ENCODE results near the gene LDLRAD4.
"Not testable (repeated sequence)": the region's sequence is repeated elsewhere in the genome, so short reads cannot be mapped to it uniquely, and the experiment has no call there.

LDLRAD4 gene

DNA sequence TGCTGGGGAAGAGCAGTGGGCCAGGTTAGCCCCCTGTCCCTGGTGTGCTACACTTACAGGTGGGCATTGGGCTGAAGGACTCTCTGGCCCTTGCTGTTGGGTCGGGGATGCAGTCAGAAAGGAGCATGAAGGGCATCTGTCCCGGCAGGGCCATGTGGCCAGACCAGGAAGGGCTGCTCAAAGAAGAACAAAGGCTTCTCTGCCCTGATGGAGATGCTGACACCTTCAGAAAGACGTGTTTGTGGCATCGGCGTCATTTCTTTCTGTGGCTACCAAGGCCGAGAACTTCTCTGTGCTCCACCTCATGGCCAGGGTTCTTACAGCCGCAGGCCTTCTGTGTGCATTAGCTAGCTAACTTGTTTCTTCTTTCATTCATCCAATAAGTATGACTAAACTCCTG is 268.7 kb downstream of the LDLRAD4 start:
- no peak for DNase-seq (ENCODE audit: low read depth)

DNA sequence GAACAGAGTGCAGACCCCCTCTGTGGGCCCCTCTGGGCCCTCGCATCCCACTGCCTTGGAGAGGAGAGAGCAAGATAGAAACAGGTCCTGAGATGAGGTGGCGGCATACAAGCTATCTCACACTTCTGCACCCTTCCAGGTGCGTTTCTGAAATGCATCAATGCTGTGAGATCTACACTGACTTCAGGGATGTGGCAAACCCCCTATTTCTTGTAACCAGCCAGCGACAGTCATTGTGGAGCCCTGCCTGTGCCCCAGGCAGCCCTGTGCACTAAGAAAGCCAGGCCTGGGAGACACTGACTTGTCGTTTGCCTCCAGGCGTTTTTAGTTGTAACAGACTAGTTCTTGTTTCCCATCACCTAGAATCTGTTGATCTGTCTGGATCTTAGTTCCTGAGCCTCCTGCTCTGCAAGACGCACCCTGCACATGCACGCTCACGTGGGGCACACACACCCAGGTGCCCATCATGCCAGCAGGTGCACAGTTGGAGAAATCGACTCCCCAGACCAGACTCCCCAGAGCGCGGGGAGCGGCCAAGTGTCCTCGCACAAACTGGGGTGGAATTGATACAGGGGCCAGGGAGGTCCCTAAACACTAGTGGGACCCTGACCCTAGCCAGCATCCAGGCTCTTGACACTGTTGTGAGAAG is 269.8 kb downstream of the LDLRAD4 start:
- DNase-seq (ENCODE audit: low read depth): no peak

DNA sequence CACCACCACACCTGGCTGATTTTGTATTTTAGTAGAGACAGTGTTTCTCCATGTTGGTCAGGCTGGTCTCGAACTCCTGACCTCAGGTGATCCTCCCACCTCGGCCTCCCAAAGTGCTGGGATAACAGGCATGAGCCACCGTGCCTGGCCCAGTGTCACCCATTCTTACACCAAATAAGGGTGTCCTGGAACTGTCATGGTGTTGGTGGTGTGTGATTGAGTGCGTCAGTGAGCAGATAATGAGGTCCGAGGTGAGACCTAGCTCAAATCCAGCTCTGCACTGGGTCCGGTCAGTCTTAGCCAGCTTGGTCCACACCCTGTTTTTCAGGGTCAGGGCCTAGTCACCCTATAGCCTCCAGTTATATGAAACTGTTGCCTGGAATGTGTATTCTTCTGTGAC is 270.7 kb downstream of the LDLRAD4 start:
- not testable (repeated sequence) for DNase-seq (ENCODE audit: low read depth)

DNA sequence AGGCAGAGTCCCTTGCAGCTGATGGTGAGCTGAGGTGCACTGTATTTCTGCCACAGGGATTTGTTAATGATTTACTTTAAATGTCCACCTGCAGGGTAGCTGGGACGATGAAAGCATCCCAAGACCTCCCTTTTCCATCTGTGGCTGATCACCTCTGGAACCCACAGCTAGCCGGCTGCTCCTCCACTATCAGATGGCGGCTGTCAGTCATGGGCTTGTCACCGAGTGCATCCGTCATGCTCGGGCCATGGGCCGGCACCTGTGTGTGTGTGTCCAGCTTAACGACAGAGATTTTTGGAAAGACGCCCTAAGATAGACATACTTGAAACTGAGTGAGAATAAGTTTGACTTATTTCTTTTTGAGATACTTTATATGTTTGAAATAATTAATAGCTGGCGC is 272.6 kb downstream of the LDLRAD4 start:
- DNase-seq (ENCODE audit: low read depth): no peak

DNA sequence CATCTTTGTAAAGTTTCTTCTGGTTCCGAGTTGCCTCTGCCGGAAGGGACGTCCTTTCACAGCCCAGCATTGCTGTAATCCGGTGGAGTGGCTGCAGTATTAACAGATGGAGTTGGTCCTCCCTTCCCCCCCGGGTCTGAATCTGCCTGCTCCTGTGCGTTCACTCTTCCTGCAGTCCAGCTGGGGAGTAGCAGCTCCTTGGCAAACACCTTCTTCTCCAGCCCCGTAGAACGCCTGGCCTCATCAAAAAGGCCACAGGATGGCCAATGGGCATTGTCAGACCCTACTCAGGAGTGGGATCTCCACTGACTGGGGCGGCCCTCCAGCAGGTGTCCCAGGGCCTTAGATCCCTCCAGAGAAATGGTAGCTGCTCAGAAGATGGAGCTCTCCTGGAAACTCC is 273.8 kb downstream of the LDLRAD4 start:
- DNase-seq (ENCODE audit: low read depth): no peak

DNA sequence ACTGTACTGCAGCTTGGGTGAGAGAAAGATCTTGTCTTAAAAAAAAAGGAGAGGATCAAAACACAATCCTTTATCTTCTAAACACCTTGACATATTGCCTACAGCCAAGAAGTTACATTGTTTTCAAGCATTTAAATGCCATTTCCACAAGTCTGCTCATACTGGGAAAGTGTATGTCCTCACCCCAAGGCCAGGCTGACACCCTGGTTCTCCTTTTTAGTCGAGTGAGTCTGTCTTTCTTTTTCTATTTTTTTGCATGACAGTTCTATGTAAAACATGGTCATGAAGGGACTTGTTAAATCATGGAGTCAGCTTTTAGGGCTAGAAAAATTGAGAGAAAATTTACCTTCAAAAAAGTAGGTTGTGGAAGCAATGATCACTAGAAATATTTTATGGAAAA is 274.5 kb downstream of the LDLRAD4 start:
- DNase-seq (ENCODE audit: low read depth): no peak

DNA sequence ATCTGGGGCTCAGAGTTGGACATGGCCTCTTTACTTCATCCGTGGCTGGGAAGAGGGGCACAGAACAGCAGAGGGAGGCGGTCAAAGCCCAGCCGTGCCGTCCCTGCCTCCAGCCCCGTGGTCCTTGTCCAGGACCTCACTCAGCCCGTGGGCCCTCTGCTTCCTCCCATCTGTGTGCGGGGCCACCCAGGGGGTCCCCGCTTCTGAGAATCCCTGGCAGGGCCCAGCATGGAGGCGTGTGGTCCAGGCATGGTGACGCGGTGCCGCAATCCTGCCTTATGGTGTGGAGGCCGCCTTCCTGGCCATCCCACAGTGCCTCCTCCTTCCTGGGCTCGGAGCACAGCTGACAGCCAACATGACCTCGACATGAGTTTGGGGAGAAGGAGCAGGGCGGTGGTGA is 275.2 kb downstream of the LDLRAD4 start:
- DNase-seq (ENCODE audit: low read depth): no peak

DNA sequence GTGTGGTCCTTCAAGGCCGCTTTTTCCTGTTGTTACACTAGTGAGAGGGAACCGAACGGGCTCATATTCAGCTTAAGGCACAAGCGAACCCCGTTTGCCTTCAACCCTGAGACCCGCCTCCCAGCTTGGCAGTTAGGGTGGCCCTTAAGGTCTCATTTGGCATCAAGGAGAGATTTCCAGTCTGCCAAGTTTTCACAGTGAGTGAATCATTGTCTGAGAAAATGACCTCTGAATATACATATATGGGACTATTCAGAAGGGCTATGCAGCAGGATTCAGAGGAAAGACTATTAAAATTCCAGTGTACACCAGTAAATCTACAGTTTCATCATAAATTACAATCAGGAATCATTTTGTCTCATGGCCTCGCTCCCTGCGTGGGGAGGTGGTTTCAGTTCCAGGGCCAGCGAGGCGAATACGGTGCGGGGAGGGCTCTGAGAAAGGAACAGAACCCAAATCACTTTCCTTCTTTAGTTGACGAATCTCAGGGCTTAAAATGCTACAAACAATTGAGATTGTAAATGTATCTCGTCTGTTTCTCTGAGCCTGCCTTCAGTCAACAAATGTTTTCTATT is 276.4 kb downstream of the LDLRAD4 start:
- no peak for DNase-seq (ENCODE audit: low read depth)

DNA sequence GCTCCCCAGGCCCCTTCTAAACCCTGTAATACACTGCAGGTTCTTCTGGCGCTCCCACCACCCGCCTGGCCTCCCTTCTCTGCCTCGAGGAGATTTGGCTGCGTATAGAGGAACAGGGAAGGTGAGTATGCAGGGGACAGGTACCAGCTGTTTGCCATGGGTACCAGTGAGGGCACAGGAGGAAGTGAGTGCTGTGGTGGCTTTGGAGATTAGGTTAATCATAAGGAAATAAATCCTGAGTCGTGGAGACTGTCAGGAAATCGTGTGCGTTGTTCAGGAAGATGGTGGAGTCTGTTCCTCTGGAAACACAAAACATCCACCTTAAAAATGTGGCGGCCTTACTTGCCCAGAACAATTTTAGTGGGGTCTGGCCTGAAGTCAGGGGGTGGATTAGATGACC is 277.4 kb downstream of the LDLRAD4 start:
- DNase-seq (ENCODE audit: low read depth): no peak

DNA sequence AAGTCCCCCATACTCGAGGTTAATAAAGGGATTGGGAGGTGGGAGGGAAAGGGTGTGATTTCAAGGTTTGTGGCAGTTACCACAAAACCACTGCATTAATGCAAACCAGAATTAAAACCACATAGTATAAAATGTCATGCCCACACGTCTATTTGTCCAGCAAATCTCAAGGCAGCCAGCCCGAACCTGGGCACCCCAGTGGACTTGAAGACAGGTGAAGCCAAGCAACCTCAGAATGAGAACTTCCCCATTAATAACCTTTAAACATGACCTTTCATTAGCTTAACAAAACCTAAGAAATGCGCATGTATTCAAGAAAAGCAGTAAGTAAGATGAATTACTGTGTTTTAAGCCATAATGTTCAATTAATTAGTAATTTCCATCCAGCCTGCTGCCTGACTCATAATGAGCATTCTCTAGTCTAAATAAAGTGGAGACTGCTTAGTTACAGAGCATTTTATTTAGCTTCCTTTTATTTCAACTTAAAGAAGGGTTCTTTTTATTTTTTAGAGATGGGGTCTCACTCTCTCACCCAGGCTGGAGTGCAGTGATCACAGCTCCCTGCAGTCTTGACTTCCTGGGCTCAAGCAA is 278.2 kb downstream of the LDLRAD4 start:
- no peak for DNase-seq (ENCODE audit: low read depth)

DNA sequence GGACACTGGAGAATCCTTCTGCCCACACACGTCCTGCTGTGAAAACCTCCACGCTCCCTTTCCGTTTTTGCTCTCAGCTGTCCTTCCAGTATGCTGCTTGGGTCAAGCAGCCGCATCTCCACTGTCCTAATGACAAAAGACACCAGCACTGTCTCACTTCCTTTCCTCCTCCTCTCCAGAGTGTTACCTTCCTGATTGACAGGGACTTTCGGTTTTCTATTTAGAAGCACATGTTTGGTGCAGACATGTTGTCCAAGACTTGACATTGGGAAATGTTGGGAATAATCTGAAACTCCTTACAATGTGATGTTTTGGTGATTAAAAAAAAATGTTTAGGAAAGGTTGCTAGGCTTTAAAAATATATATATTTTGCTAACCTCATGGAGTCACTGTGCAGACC is 281.2 kb downstream of the LDLRAD4 start:
- DNase-seq (ENCODE audit: low read depth): no peak

DNA sequence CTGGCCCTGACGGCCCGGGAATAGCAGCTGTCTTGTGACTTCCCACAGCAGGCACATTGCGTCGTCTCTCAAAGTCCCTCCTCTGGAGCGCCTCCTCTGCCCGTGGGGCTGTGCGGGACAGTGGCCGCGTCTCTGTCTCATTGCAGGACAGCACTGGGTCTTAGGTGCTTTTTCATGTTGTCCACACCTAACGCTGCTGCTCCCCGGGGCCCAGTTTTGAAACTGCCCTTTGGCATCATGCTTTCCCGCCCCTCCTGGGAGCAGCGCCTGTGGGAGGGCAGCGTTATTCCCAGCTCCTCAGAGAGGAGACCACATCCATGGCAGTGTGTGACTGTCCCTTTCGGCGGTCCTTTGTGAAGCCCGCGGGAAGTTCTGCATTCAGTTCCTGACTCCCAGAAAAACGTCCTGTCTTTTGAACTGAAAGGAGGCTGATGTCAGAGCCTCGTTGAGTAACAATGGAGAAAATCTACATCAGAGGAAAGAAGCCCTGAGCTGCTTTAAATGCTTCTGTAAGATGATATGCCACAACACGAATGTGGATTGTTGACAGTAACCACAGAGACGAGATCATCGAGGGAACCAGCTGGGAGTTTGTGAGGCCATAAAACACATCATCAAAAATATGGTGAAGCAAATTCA is 281.8 kb downstream of the LDLRAD4 start:
- no peak for DNase-seq (ENCODE audit: low read depth)

DNA sequence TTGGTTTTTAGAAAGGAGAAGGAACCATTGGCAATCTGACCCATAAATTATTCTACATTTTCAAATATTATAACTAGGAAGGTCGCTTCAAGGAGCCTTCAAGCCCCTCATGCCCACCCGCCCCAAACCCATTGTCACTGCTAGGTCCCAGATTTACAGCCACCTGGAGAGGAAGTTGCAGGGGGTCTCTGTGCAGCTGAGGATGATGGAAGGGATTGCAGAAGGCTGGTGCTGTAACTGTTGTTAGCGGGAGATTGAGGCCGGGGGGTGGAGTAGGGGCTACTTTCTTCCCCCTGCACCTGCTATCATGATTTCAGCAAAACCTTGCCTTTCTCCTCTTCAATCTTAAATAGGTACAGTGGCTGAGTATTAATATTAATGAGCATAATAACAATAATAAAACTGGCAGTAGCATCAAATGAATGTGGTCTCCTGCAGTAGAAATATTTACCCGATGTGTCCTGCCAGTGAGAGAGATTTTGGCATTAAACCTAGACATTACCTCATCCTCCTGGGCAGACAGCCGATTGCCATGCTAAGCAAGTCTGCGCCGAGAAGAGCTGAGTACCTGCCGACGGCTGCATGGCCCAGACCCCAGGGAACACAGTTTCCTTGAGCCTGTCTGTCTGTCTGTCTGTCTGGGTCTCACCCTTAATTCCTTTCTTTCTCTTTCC is 282.4 kb downstream of the LDLRAD4 start:
- no peak for DNase-seq (ENCODE audit: low read depth)

DNA sequence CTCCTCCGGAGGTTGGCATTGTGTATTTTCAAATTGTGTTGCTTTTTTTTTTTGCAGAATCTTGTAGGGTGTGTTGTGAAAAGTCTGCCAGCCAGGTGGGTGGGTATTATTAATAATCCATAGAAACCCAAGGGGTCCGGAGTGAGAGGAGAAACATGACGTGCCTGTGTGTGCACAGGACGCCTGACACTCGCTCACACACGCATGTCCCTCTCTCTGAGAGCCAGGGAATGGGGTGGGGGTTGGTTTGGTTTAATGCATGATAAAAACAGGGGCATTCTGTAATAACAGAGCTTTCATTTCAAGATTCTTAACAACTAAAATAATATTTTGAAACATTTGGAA is 283.0 kb downstream of the LDLRAD4 start:
- no peak for DNase-seq (ENCODE audit: low read depth)

DNA sequence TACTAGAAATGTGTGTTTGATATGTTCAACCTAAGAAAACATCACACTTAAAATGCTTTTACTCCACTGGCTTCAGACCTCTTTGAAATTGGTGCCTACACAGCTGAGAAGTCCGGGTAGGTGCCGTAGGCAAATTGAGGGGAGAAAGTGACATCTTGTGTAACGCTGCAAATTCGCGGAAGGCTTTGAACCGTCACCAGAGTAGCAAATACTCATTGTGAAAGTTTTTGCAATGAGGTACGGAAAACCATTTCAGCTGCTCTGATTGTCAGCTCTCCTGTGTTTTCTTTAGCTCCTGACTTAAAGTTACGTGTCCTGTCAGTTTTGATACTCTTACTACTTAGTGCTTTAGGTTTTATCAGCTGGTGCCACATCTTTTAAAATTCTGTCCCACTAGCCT is 283.3 kb downstream of the LDLRAD4 start:
- DNase-seq (ENCODE audit: low read depth): no peak

DNA sequence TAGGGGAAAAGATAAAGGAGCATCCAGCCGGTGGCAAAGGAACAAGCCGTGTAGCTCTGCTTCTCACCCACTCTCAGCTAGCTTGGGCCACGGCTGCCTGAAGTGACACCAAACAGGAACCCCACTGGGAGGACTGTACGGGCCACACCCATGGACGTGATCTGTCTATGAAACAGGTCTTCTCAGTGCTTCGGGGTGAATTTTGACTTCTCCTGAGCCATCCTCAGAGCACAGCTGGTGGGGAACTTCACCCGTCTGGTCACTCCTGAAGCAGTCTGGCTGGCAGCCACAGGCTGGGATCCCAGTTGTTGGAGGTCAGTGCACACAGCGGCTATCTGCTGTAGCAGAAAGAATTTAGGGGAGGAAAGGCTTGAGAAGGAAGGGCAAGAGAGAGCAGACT is 284.0 kb downstream of the LDLRAD4 start:
- DNase-seq (ENCODE audit: low read depth): no peak

DNA sequence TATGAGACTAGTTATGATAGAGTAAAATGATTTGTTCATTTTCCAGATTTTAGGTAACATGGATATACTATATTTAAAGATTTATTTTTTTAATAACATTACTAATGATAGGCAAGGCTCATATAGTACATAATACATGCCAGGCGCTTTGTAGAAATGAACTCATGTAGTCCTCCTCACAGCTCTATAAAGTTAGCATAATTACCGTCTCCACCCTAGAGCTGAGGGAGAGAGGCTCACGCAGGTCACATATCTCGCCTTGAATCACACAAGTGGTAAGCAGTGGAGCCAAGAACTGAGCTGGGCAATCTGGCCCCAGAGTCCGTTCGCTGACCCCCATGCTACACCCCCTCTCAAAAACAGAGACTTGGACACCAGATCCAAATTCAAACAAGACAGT is 285.3 kb downstream of the LDLRAD4 start:
- no peak for DNase-seq (ENCODE audit: low read depth)

DNA sequence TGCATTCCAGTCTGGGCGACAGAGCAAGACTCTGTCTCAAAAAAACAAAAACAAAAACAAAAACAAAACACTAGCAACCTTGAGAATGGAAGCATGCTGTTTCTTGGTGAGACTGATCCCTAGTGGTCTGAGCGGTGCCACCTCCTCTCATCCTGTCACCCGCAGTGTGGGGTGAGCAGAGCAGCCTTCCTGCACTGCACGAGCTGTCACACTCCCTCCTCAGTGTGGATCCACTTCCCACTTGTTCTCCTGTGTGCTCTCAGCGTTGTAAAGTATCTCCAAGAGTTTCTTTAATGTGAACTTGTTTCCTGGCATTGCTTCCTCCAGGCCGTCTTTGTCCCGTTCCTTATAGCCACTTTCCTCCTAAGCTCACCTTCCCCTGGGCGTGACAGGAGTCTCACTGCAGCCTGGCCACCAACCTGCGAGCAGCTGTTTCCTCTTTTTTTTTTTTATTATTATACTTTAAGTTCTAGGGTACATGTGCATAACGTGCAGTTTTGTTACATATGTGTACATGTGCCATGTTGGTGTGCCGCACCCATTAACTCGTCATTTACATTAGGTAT is 287.3 kb downstream of the LDLRAD4 start:
- no peak for DNase-seq (ENCODE audit: low read depth)

DNA sequence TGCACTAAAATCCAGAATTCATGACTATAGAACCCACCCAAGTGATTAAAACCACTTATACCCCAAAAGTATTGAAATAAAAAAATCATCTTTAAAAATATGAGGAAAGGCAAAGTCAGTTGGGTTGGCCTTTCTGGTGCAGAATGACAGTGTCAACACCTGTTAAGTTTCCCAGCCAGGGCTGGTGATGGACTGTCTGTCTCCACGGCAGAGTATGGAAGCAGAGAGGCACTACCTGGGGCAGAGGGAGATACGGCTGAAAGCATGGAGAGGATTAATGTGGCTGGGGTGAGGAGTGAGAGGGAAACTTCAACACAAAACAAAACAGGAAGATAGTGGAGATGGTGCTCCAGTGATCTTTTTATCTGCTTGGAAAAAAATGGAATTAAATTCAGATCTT is 292.0 kb downstream of the LDLRAD4 start:
- DNase-seq (ENCODE audit: low read depth): no peak

DNA sequence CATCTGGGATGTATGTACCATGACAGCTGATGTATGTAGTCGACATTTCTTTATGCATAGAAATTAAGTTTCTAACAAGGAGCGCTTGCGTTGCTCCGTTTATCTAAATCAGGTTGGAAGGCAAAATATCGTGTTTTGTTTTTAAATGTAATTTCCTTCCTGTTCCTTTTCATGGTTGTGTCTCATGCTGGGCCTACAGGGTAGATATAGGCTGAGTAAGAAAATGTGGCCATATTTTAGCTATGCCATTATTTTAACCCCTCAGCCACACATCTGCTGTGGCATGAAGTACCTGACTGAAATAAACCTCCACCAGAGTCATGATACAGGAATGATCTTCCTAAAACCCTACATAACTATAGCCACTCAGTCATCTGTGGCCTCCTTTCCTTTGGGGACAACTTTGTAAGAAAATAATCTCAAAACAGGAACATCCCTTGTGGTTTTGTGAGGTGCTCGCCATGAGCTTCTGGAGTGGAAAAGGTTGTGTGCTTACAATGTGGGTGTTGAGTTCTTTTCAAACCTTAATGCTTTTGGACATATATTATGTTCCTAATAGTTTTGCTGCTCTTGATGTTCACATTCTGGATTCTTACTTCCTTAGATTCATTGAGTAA is 293.5 kb downstream of the LDLRAD4 start:
- no peak for DNase-seq (ENCODE audit: low read depth)

DNA sequence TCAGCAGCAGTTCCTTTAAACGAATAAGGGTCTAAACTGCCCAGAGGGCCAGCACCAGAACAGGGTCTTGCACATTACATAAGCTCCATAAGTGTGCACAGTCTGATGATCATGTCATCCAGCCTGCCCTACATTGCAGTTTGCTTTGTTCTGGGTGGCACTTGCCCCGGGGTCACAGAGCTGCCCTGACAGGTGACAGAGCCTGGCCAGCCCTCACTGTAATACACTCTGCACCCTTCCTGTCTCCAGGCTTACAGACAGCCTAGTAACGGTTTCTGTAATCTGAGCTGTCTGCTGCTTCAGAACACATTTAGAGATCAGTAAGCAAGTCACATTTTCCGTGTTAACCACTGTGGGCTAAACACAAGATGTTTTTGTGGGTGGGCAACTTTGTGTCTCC is 294.5 kb downstream of the LDLRAD4 start:
- no peak for DNase-seq (ENCODE audit: low read depth)

DNA sequence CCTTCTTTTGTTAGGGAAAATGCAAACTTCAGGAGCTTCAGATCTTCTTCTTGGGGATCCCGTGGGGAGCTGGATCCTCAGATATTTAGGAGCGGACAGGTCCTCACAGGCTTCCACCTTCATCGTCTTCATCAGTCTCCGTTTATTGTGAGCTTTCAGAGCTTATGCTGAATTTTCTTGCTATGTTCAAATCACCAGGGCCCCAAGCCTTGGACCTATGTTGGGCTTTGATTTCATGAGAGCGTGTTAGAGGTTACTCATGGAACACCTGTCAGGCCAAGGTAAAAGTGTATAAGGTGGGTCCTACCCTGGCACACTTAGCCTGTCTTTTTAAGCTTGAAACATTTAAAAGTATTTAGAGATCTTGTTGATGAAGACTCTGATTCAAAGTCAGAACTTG is 294.9 kb downstream of the LDLRAD4 start:
- no peak for DNase-seq (ENCODE audit: low read depth)
